ENCODE results near the gene FRAS1. TPM values are rescaled to one million over a fixed set of nuclear protein-coding genes. Genes with fewer than 3 reads are reported as not detected.

FRAS1 gene
- total RNA-seq, 2 experiments from 2014 or later: not detected

DNA sequence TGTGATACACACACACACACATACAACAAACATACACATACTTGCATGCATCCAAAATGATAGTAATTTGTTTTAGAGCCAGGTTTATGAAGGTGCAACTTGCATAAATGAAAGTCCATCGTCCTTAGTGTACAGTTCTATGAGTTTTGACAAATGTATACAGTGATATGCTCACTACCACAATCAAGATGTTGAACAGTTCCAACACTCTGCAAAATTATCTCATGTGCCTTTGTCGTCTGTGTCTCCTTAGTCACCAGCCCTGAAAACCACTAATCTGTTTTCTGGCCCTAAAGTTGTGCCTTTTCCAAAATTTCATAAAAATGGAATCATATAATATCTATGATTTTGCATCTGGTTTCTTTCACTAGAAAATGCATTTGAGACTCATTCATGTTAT is 426.7 kb downstream of the FRAS1 start:
- peaks cover 5% of the 10 kb centered on the region for H3K27me3 Mint-ChIP-seq
- H3K27ac Mint-ChIP-seq: no peak overlapping the region
- Histone ChIP-seq H3K36me3 (ENCODE audit: insufficient read depth, low read length) (no peaks in the 10 kb centered on the region), H3K4me1 (ENCODE audit: insufficient read depth, low read length) (no peaks in the 10 kb centered on the region), H3K9me3 (ENCODE audit: control insufficient read depth in 1 of 2, insufficient read depth in 1 of 2, low read length in 2 of 2) (no peaks in the 10 kb centered on the region), H3K27ac (ENCODE audit: low read depth in 1 of 2, low read length in 2 of 2) (no peak overlapping the region), H3K27me3 (ENCODE audit: control insufficient read depth in 1 of 2, insufficient read depth in 2 of 2, low read length in 2 of 2) (no peaks in the 10 kb centered on the region), H3K4me3 (ENCODE audit: low read length) (no peak overlapping the region)
- intact Hi-C loops (cut with DNase I, micrococcal nuclease): no loop called here
- TF ChIP-seq, protein P1, sequence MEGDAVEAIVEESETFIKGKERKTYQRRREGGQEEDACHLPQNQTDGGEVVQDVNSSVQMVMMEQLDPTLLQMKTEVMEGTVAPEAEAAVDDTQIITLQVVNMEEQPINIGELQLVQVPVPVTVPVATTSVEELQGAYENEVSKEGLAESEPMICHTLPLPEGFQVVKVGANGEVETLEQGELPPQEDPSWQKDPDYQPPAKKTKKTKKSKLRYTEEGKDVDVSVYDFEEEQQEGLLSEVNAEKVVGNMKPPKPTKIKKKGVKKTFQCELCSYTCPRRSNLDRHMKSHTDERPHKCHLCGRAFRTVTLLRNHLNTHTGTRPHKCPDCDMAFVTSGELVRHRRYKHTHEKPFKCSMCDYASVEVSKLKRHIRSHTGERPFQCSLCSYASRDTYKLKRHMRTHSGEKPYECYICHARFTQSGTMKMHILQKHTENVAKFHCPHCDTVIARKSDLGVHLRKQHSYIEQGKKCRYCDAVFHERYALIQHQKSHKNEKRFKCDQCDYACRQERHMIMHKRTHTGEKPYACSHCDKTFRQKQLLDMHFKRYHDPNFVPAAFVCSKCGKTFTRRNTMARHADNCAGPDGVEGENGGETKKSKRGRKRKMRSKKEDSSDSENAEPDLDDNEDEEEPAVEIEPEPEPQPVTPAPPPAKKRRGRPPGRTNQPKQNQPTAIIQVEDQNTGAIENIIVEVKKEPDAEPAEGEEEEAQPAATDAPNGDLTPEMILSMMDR (IDR thresholded peaks at IDR 0.05): no peak
- CTCF ChIA-PET: no interaction called here
- no peaks in the 10 kb centered on the region for H3K36me3 Mint-ChIP-seq (ENCODE audit: low read depth)
- no peak overlapping the region for H3K4me3 Mint-ChIP-seq
- DNase-seq: no peak
- H3K4me1 Mint-ChIP-seq (ENCODE audit: low read depth): no peaks in the 10 kb centered on the region
- no peak for ATAC-seq (ENCODE audit: poor library complexity)
- POLR2A ChIA-PET: no interaction called here
- H3K9me3 Mint-ChIP-seq: no peaks in the 10 kb centered on the region

DNA sequence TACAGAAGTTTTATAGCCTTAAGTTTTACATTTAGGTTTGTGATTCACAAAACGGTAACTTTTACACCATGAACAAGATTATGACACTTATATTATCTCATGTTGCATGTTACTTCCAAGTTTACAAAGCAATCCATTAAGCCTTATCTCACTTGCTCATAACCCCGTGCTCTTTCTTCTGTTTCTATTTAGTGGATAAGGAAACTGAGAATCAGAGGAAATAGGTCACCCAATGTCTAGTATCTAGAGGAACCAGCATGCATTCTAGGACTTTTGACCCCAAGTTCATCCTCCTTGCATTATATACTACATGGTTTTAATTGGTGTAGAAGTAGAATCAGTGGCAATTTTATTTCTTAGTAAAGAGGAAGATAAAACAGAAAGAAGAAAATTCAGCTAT is 427.5 kb downstream of the FRAS1 start:
- Mint-ChIP-seq H3K27ac (no peak overlapping the region), H3K36me3 (ENCODE audit: low read depth) (no peaks in the 10 kb centered on the region), H3K4me1 (ENCODE audit: low read depth) (no peaks in the 10 kb centered on the region), H3K9me3 (no peaks in the 10 kb centered on the region), H3K27me3 (peaks cover 5% of the 10 kb centered on the region), H3K4me3 (no peak overlapping the region)
- no peaks in the 10 kb centered on the region for H3K27me3 ChIP-seq (ENCODE audit: control insufficient read depth in 1 of 2, insufficient read depth in 2 of 2, low read length in 2 of 2)
- ChIA-PET POLR2A (no interaction called here), CTCF (no interaction called here)
- TF ChIP-seq, protein P1 (IDR thresholded peaks at IDR 0.05): no peak
- no peaks in the 10 kb centered on the region for H3K36me3 ChIP-seq (ENCODE audit: insufficient read depth, low read length)
- no peaks in the 10 kb centered on the region for H3K4me1 ChIP-seq (ENCODE audit: insufficient read depth, low read length)
- H3K9me3 ChIP-seq (ENCODE audit: control insufficient read depth in 1 of 2, insufficient read depth in 1 of 2, low read length in 2 of 2): no peaks in the 10 kb centered on the region
- no peak for DNase-seq
- no peak overlapping the region for H3K27ac ChIP-seq (ENCODE audit: low read depth in 1 of 2, low read length in 2 of 2)
- no peak for ATAC-seq (ENCODE audit: poor library complexity)
- no peak overlapping the region for H3K4me3 ChIP-seq (ENCODE audit: low read length)
- intact Hi-C loops (cut with DNase I, micrococcal nuclease): no loop called here

DNA sequence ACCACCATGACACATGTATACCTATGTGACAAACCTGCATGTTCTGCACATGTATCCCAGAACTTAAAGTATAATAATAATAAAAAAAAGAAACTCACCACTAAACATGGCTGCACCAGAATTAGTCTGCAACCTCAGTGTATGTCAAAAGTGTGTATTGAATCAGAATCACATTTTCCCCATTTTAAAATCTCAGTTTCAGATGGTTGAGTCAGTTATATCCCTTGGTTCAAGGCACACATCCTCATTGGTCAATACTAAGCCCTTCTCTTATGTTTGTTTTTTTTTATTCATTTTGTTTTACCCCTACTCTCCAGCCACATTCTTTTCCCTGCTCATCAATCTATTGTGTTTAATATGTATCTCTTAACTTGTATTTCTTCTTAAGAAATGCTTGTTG is 436.6 kb downstream of the FRAS1 start:
- Mint-ChIP-seq H3K4me3 (no peak overlapping the region), H3K4me1 (ENCODE audit: low read depth) (no peaks in the 10 kb centered on the region), H3K36me3 (ENCODE audit: low read depth) (no peaks in the 10 kb centered on the region), H3K27ac (no peak overlapping the region), H3K27me3 (no peaks in the 10 kb centered on the region), H3K9me3 (no peaks in the 10 kb centered on the region)
- Histone ChIP-seq H3K9me3 (ENCODE audit: control insufficient read depth in 1 of 2, insufficient read depth in 1 of 2, low read length in 2 of 2) (no peaks in the 10 kb centered on the region), H3K4me1 (ENCODE audit: insufficient read depth, low read length) (no peaks in the 10 kb centered on the region), H3K4me3 (ENCODE audit: low read length) (no peak overlapping the region), H3K36me3 (ENCODE audit: insufficient read depth, low read length) (no peaks in the 10 kb centered on the region), H3K27me3 (ENCODE audit: control insufficient read depth in 1 of 2, insufficient read depth in 2 of 2, low read length in 2 of 2) (no peaks in the 10 kb centered on the region), H3K27ac (ENCODE audit: low read depth in 1 of 2, low read length in 2 of 2) (no peak overlapping the region)
- ChIA-PET POLR2A (no interaction called here), CTCF (no interaction called here)
- intact Hi-C loops (cut with DNase I, micrococcal nuclease): no loop called here
- TF ChIP-seq, protein P1 (IDR thresholded peaks at IDR 0.05): no peak
- DNase-seq: no peak
- ATAC-seq (ENCODE audit: poor library complexity): no peak

Measured in CD4-positive, alpha-beta T cell (primary cell).